ENCODE measurements around the gene GPR160.

Gene GPR160

GRCh38 chr3:170049146-170050000, 11.6 kb downstream of the GPR160 start:
- Mint-ChIP-seq H3K36me3 (peaks cover 1% of the 10 kb centered on the region), H3K9me3 (no peaks in the 10 kb centered on the region), H3K4me1 (peaks cover 15% of the 10 kb centered on the region), H3K27ac (no peak overlapping the region), H3K4me3 (no peak overlapping the region), H3K27me3 (no peaks in the 10 kb centered on the region)

- H3K27ac Mint-ChIP-seq = no peak overlapping the region
Measured at GRCh38 chr3:170050753-170051152, 13.0 kb downstream of the GPR160 start.

GRCh38 chr3:170052398-170052797, 14.6 kb downstream of the GPR160 start:
- Mint-ChIP-seq H3K27me3 (no peaks in the 10 kb centered on the region), H3K9me3 (no peaks in the 10 kb centered on the region), H3K4me1 (peaks cover 15% of the 10 kb centered on the region), H3K4me3 (no peak overlapping the region), H3K27ac (no peak overlapping the region), H3K36me3 (peaks cover 4% of the 10 kb centered on the region)

More at GRCh38 chr3:170050753-170051152, 13.0 kb downstream of the GPR160 start:
- Mint-ChIP-seq H3K4me3 (no peak overlapping the region), H3K27me3 (no peaks in the 10 kb centered on the region), H3K9me3 (no peaks in the 10 kb centered on the region), H3K36me3 (peaks cover 1% of the 10 kb centered on the region), H3K4me1 (peaks cover 10% of the 10 kb centered on the region)

GRCh38 chr3:170054204-170054603, 16.4 kb downstream of the GPR160 start:
- H3K9me3 Mint-ChIP-seq = no peaks in the 10 kb centered on the region
- H3K4me1 Mint-ChIP-seq = peaks cover 27% of the 10 kb centered on the region
- no peaks in the 10 kb centered on the region for H3K27me3 Mint-ChIP-seq
- no peak overlapping the region for H3K27ac Mint-ChIP-seq
- H3K36me3 Mint-ChIP-seq = peaks cover 8% of the 10 kb centered on the region
- H3K4me3 Mint-ChIP-seq = no peak overlapping the region

- peaks cover 27% of the 10 kb centered on the region for H3K4me1 Mint-ChIP-seq
- H3K36me3 Mint-ChIP-seq = peaks cover 8% of the 10 kb centered on the region
- H3K27ac Mint-ChIP-seq = no peak overlapping the region
Measured at GRCh38 chr3:170055209-170055608, 17.4 kb downstream of the GPR160 start.

GRCh38 chr3:170056710-170057454, 19.1 kb downstream of the GPR160 start:
- no peaks in the 10 kb centered on the region for H3K27me3 Mint-ChIP-seq
- peaks cover 8% of the 10 kb centered on the region for H3K36me3 Mint-ChIP-seq
- H3K27ac Mint-ChIP-seq = no peak overlapping the region
- peaks cover 27% of the 10 kb centered on the region for H3K4me1 Mint-ChIP-seq
- no peak overlapping the region for H3K4me3 Mint-ChIP-seq
- H3K9me3 Mint-ChIP-seq = no peaks in the 10 kb centered on the region

More at GRCh38 chr3:170055209-170055608, 17.4 kb downstream of the GPR160 start:
- no peaks in the 10 kb centered on the region for H3K9me3 Mint-ChIP-seq
- H3K27me3 Mint-ChIP-seq = no peaks in the 10 kb centered on the region
- H3K4me3 Mint-ChIP-seq = no peak overlapping the region

- Mint-ChIP-seq H3K4me1 (peaks cover 27% of the 10 kb centered on the region), H3K4me3 (no peak overlapping the region)
Measured at GRCh38 chr3:170057550-170057949, 19.8 kb downstream of the GPR160 start.

GRCh38 chr3:170058127-170058526, 20.3 kb downstream of the GPR160 start:
- H3K36me3 Mint-ChIP-seq = peaks cover 7% of the 10 kb centered on the region
- H3K4me3 Mint-ChIP-seq = no peak overlapping the region
- H3K9me3 Mint-ChIP-seq = no peaks in the 10 kb centered on the region
- H3K27ac Mint-ChIP-seq = no peak overlapping the region
- H3K27me3 Mint-ChIP-seq = no peaks in the 10 kb centered on the region
- peaks cover 27% of the 10 kb centered on the region for H3K4me1 Mint-ChIP-seq

More at GRCh38 chr3:170057550-170057949, 19.8 kb downstream of the GPR160 start:
- H3K9me3 Mint-ChIP-seq = no peaks in the 10 kb centered on the region
- no peaks in the 10 kb centered on the region for H3K27me3 Mint-ChIP-seq
- H3K27ac Mint-ChIP-seq = no peak overlapping the region
- peaks cover 8% of the 10 kb centered on the region for H3K36me3 Mint-ChIP-seq

GRCh38 chr3:170059447-170059846, 21.7 kb downstream of the GPR160 start:
- peaks cover 27% of the 10 kb centered on the region for H3K4me1 Mint-ChIP-seq
- H3K9me3 Mint-ChIP-seq = no peaks in the 10 kb centered on the region
- H3K27me3 Mint-ChIP-seq = no peaks in the 10 kb centered on the region
- no peak overlapping the region for H3K4me3 Mint-ChIP-seq
- peaks cover 7% of the 10 kb centered on the region for H3K36me3 Mint-ChIP-seq
- H3K27ac Mint-ChIP-seq = no peak overlapping the region

GRCh38 chr3:170062068-170062467, 24.3 kb downstream of the GPR160 start:
- Mint-ChIP-seq H3K27me3 (no peaks in the 10 kb centered on the region), H3K4me3 (no peak overlapping the region), H3K9me3 (no peaks in the 10 kb centered on the region), H3K27ac (no peak overlapping the region), H3K4me1 (peaks cover 15% of the 10 kb centered on the region), H3K36me3 (peaks cover 9% of the 10 kb centered on the region)

- Mint-ChIP-seq H3K27ac (no peak overlapping the region), H3K36me3 (peaks cover 5% of the 10 kb centered on the region), H3K4me1 (peaks cover 8% of the 10 kb centered on the region), H3K4me3 (no peak overlapping the region), H3K9me3 (no peaks in the 10 kb centered on the region), H3K27me3 (no peaks in the 10 kb centered on the region)
Measured at GRCh38 chr3:170062769-170063168, 25.0 kb downstream of the GPR160 start.

- Mint-ChIP-seq H3K27ac (no peak overlapping the region), H3K4me3 (no peak overlapping the region), H3K9me3 (no peaks in the 10 kb centered on the region), H3K36me3 (peaks cover 6% of the 10 kb centered on the region), H3K27me3 (no peaks in the 10 kb centered on the region), H3K4me1 (no peaks in the 10 kb centered on the region)
Measured at GRCh38 chr3:170063691-170064090, 25.9 kb downstream of the GPR160 start.

GRCh38 chr3:170064108-170064507, 26.3 kb downstream of the GPR160 start:
- H3K4me1 Mint-ChIP-seq = no peaks in the 10 kb centered on the region
- H3K4me3 Mint-ChIP-seq = no peak overlapping the region
- H3K27ac Mint-ChIP-seq = no peak overlapping the region
- H3K36me3 Mint-ChIP-seq = peaks cover 6% of the 10 kb centered on the region
- no peaks in the 10 kb centered on the region for H3K9me3 Mint-ChIP-seq
- no peaks in the 10 kb centered on the region for H3K27me3 Mint-ChIP-seq

- H3K27ac Mint-ChIP-seq = no peak overlapping the region
- H3K9me3 Mint-ChIP-seq = no peaks in the 10 kb centered on the region
- H3K27me3 Mint-ChIP-seq = no peaks in the 10 kb centered on the region
- no peak overlapping the region for H3K4me3 Mint-ChIP-seq
- peaks cover 9% of the 10 kb centered on the region for H3K36me3 Mint-ChIP-seq
- peaks cover 4% of the 10 kb centered on the region for H3K4me1 Mint-ChIP-seq
Measured at GRCh38 chr3:170075441-170076091, 37.8 kb downstream of the GPR160 start.

- Mint-ChIP-seq H3K27me3 (no peaks in the 10 kb centered on the region), H3K4me3 (no peak overlapping the region), H3K36me3 (peaks cover 9% of the 10 kb centered on the region), H3K4me1 (peaks cover 4% of the 10 kb centered on the region), H3K9me3 (no peaks in the 10 kb centered on the region), H3K27ac (no peak overlapping the region)
Measured at GRCh38 chr3:170076715-170077238, 39.0 kb downstream of the GPR160 start.

Measured in activated naive CD4-positive, alpha-beta T cell treated with anti-CD3 and anti-CD28 coated beads, Interleukin-2, amount 50 U/mL, for 24 hours (primary cell).